Measurements from ENCODE around the gene TLL2.

DNA sequence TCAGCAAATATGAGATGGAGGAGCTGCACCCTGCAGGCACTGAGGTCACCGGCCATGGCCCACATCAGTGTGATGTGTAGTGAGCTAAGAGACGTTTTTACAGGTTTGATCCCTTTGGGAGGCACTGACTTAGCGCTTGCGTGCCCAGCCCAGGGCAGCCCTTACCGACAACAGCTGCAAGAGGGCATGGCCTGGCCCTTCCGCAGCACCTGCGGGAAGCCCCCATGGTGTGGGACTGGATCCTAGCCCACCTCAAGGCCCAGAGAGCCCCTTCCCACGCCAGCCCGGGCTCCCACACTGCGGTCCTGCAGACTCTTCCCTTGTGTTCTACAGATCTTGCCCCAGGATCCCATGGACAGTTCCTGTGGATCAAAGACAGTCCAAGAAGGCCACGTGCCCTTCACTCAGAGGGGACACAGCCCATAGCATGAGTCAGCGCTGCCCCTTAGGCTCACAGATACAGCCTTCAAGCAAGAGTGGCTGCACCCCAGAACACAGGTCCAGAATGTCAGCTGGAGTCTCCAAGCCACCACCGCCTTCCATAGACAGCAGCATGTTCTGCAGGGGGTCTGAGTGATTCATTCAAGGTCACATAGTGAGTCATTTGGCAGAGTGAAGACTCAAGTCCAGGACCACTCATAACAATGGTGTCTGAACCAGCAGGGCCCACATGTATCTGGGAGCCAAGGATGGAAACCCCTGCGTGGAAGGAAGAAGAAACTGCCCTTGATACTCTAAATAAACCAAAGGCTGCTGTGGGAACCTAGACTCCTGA is 25.4 kb downstream of the TLL2 start:
- TF ChIP-seq, protein P1, sequence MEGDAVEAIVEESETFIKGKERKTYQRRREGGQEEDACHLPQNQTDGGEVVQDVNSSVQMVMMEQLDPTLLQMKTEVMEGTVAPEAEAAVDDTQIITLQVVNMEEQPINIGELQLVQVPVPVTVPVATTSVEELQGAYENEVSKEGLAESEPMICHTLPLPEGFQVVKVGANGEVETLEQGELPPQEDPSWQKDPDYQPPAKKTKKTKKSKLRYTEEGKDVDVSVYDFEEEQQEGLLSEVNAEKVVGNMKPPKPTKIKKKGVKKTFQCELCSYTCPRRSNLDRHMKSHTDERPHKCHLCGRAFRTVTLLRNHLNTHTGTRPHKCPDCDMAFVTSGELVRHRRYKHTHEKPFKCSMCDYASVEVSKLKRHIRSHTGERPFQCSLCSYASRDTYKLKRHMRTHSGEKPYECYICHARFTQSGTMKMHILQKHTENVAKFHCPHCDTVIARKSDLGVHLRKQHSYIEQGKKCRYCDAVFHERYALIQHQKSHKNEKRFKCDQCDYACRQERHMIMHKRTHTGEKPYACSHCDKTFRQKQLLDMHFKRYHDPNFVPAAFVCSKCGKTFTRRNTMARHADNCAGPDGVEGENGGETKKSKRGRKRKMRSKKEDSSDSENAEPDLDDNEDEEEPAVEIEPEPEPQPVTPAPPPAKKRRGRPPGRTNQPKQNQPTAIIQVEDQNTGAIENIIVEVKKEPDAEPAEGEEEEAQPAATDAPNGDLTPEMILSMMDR (IDR thresholded peaks at IDR 0.05; ENCODE audit: extremely low read depth in 1 of 2, insufficient read depth in 1 of 2, low read depth in 1 of 2, low read length in 2 of 2), result no peak
- TF ChIP-seq POLR2AphosphoS5 (IDR thresholded peaks at IDR 0.05; ENCODE audit: insufficient read depth, low read depth, low read length), result no peak
- no peak for TF ChIP-seq GATA2 (IDR thresholded peaks at IDR 0.05; ENCODE audit: insufficient read depth, insufficient read length, low read depth, low read length)
- no peak for TF ChIP-seq POLR2A (IDR thresholded peaks at IDR 0.05; ENCODE audit: low read depth, low read length)
